IMR-90 (cell line): ENCODE measurements around the gene MFAP3. TPM values are rescaled to one million over a fixed set of nuclear protein-coding genes. Genes with fewer than 3 reads are reported as not detected.

Source experiments
- ATAC-seq: fragments of 200-7000 bp; cut with Tn5 transposase; 2 replicates; pipeline ENCODE4 v1.9.1; 2020; ENCODE audit warnings: low read depth, mild to moderate bottlenecking, moderate library complexity
- BruUV-seq: library from RNA; stranded (reverse); fragments of 400-500 nt; replicated peaks from 2 replicates; lab custom pipeline; 2021; lab: Mats Ljungman, UMichigan
- CTCF ChIA-PET: fragments of 300-600 bp; formaldehyde crosslinking; extraction: SDS; loops from one replicate; lab custom pipeline; 2021; ENCODE audit warnings: antibody characterized with exemption; lab: Yijun Ruan, JAX
- POLR2A ChIA-PET: fragments of 300-600 bp; sonication (Branson Sonifier 250); formaldehyde crosslinking; loops from one replicate; lab custom pipeline; 2022; ENCODE audit warnings: antibody characterized with exemption; ENCODE audit not compliant: unreplicated experiment; lab: Charles Lee
- DNase-seq: peaks from one replicate; pipeline ENCODE4 v3.0.0; 2013
- H2AFZ ChIP-seq: replicated peaks from 2 replicates; pipeline ENCODE3; 2013; ENCODE audit warnings: low read length, mild to moderate bottlenecking; ENCODE audit not compliant: poor library complexity
- H2AK5ac ChIP-seq: 2 replicates; pipeline ENCODE4 v1.6.1; 2013; ENCODE audit warnings: low read depth, low read length, inconsistent platforms
- H2AK9ac ChIP-seq: replicated peaks from 2 replicates; pipeline ENCODE3; 2013; ENCODE audit warnings: mild to moderate bottlenecking, low read depth, low read length, moderate library complexity; ENCODE audit not compliant: poor library complexity
- H2BK120ac ChIP-seq: 2 replicates; pipeline ENCODE4 v1.6.1; 2013; ENCODE audit warnings: low read depth, low read length, inconsistent platforms
- H2BK15ac ChIP-seq: 3 replicates; pipeline ENCODE4 v1.6.1; 2013; ENCODE audit warnings: low read depth, low read length, inconsistent platforms
- H2BK20ac ChIP-seq: 2 replicates; pipeline ENCODE4 v1.6.1; 2013; ENCODE audit warnings: low read depth, mild to moderate bottlenecking, inconsistent platforms, low read length, moderate library complexity
- H2BK5ac ChIP-seq: 2 replicates; pipeline ENCODE4 v1.6.1; 2013; ENCODE audit warnings: mild to moderate bottlenecking, low read depth, low read length, inconsistent platforms; ENCODE audit not compliant: poor library complexity, severe bottlenecking
- H3K14ac ChIP-seq: replicated peaks from 2 replicates; pipeline ENCODE4 v1.6.1; 2013; ENCODE audit warnings: low read depth, low read length, inconsistent platforms
- H3K18ac ChIP-seq: 2 replicates; pipeline ENCODE4 v1.6.1; 2013; ENCODE audit warnings: low read depth, low read length, control low read depth
- H3K23ac ChIP-seq: 2 replicates; pipeline ENCODE4 v1.6.1; 2013; ENCODE audit warnings: low read depth, low read length, inconsistent platforms
- H3K27ac ChIP-seq: 2 replicates; pipeline ENCODE4 v1.5.1; 2013; ENCODE audit warnings: mild to moderate bottlenecking, control low read depth, low read length; ENCODE audit not compliant: insufficient read depth
- H3K27me3 ChIP-seq: 2 replicates; pipeline ENCODE4 v1.6.1; 2013; ENCODE audit warnings: low read length; ENCODE audit not compliant: control insufficient read depth, insufficient read depth
- H3K36me3 ChIP-seq: 2 replicates; pipeline ENCODE4 v1.6.1; 2013; ENCODE audit warnings: low read length, mixed read lengths; ENCODE audit not compliant: control insufficient read depth, insufficient read depth
- H3K4ac ChIP-seq: 2 replicates; pipeline ENCODE4 v1.6.1; 2013; ENCODE audit warnings: low read depth, low read length, inconsistent platforms
- H3K4me1 ChIP-seq: 2 replicates; pipeline ENCODE4 v1.6.1; 2013; ENCODE audit warnings: low read length, mixed read lengths; ENCODE audit not compliant: control insufficient read depth, insufficient read depth
- H3K4me2 ChIP-seq: 2 replicates; pipeline ENCODE4 v1.6.1; 2013; ENCODE audit warnings: low read depth, mild to moderate bottlenecking, control low read depth, low read length, moderate library complexity
- H3K4me3 ChIP-seq: 2 replicates; pipeline ENCODE4 v1.5.1; 2013; ENCODE audit warnings: low read depth, mild to moderate bottlenecking, control low read depth, low read length, moderate library complexity; ENCODE audit not compliant: insufficient read depth
- H3K56ac ChIP-seq: 2 replicates; pipeline ENCODE4 v1.6.1; 2013; ENCODE audit warnings: low read length, inconsistent platforms; ENCODE audit not compliant: insufficient read depth; ENCODE audit errors: extremely low read depth
- H3K79me1 ChIP-seq, 2 experiments: 2 replicates each; pipeline ENCODE4 v1.6.1; 2013; ENCODE audit warnings: low read length in 2 of 2, inconsistent platforms in 1 of 2, low read depth in 1 of 2
- H3K9ac ChIP-seq: 2 replicates; pipeline ENCODE4 v1.6.1; 2013; ENCODE audit warnings: low read depth, low read length, control low read depth
- H3K9me1 ChIP-seq: 2 replicates; pipeline ENCODE4 v1.6.1; 2013; ENCODE audit warnings: low read length, inconsistent platforms; ENCODE audit not compliant: insufficient read depth
- H3K9me3 ChIP-seq: 2 replicates; pipeline ENCODE4 v1.6.1; 2013; ENCODE audit warnings: low read length; ENCODE audit not compliant: control insufficient read depth, insufficient read depth
- H4K20me1 ChIP-seq: 2 replicates; pipeline ENCODE4 v1.6.1; 2013; ENCODE audit warnings: low read length, inconsistent platforms; ENCODE audit not compliant: insufficient read depth
- H4K5ac ChIP-seq: 2 replicates; pipeline ENCODE4 v1.6.1; 2013; ENCODE audit warnings: mild to moderate bottlenecking, low read depth, low read length, control low read depth
- H4K8ac ChIP-seq, 2 experiments: 2 replicates each; pipeline ENCODE4 v1.6.1; 2013; ENCODE audit warnings: low read depth in 2 of 2, low read length in 2 of 2, control low read depth in 1 of 2, inconsistent platforms in 1 of 2
- H4K91ac ChIP-seq: 2 replicates; pipeline ENCODE4 v1.6.1; 2013; ENCODE audit warnings: low read depth, low read length, inconsistent platforms; ENCODE audit not compliant: insufficient read depth
- CHD1 ChIP-seq: IDR thresholded peaks from 2 replicates; pipeline ENCODE4 v1.6.1; 2012; ENCODE audit warnings: low read depth, low read length, improper control_type of control experiment
- MAFK ChIP-seq: IDR thresholded peaks from 2 replicates; pipeline ENCODE4 v1.6.1; 2012; ENCODE audit warnings: low read depth, low read length, improper control_type of control experiment
- MAZ ChIP-seq: IDR thresholded peaks from 2 replicates; pipeline ENCODE4 v1.6.1; 2012; ENCODE audit warnings: low read depth, mild to moderate bottlenecking, low read length, improper control_type of control experiment, moderate library complexity, borderline replicate concordance
- RCOR1 ChIP-seq: IDR thresholded peaks from 2 replicates; pipeline ENCODE4 v1.6.1; 2012; ENCODE audit warnings: mild to moderate bottlenecking, low read length, improper control_type of control experiment; ENCODE audit not compliant: insufficient replicate concordance
- RFX5 ChIP-seq: IDR thresholded peaks from 2 replicates; pipeline ENCODE4 v1.8.0; 2012; ENCODE audit warnings: low read depth, mild to moderate bottlenecking, low read length, moderate library complexity
- SMC3 ChIP-seq: fragments of 150-350 bp; IDR thresholded peaks from 2 replicates; pipeline ENCODE4 v1.6.1; 2016; ENCODE audit warnings: low read depth, mild to moderate bottlenecking, antibody characterized with exemption, low read length, moderate library complexity
- WGBS, 2 experiments: methylation state at CpG; one replicate each; pipeline versions ENCODE4 v1.1.5 to v1.1.7; 2013; ENCODE audit warnings: missing lambda C conversion rate in 2 of 2; ENCODE audit not compliant: insufficient read length in 1 of 2; ENCODE audit errors: extremely low coverage in 2 of 2; 5-methylcytosine and 5-hydroxymethylcytosine counted together
- dilution Hi-C: fragments of 300-500 bp; cut with HindIII; formaldehyde crosslinking; loops from one replicate; pipeline ENCODE4 v1.14.3; 2018; ENCODE audit warnings: low sequenced_read_pairs; ENCODE audit not compliant: unreplicated experiment
- in situ Hi-C: fragments of 300-500 bp; cut with MboI; formaldehyde crosslinking; loops from 3 replicates; pipeline ENCODE4 v1.14.3; 2019; ENCODE audit warnings: low sequenced_read_pairs, inconsistent platforms, mixed read lengths
- intact Hi-C: fragments of 100-400 bp; cut with micrococcal nuclease; formaldehyde crosslinking; loops from 2 replicates; pipeline ENCODE4 v1.10.0; 2022
- polyA plus RNA-seq, 3 experiments: library from polyadenylated mRNA; depleted of rRNA; stranded (reverse); fragments of >200 nt; gene quantifications; 2 replicates each; pipeline ENCODE4 v1.2.3, GENCODE V29; 2012; ENCODE audit warnings: low replicate concordance in 1 of 3
- total RNA-seq: library from RNA; depleted of rRNA; stranded (reverse); fragments of >200 nt; gene quantifications from 2 replicates; pipeline ENCODE4 v1.2.3, GENCODE V29; 2012

MFAP3 gene
- total and polyA plus RNA-seq, 2 of the 4 experiments (the other 2 are of a cell fraction): 15.2 to 67.0 TPM

DNA sequence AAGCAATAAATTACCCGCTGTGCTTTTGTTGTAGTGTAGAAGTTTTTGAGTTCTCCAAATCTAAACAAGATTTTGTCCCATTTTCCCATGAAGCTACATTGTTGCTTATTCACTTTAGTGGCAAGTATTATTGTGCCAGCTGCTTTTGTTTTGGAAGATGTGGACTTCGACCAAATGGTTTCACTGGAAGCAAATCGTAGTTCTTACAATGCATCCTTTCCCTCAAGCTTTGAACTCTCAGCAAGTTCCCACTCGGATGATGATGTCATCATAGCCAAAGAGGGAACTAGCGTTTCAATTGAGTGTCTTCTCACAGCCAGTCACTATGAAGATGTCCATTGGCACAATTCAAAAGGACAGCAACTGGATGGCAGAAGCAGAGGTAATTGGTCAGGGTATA, 10.9 kb downstream of the MFAP3 start:
- in situ Hi-C loops: no loop called here
- DNase-seq: no peak
- WGBS, 2 experiments: 100% methylated on average over 2 of the region's 5 CpGs; no CpG with 5 or more reads in 1 of the 2 experiments

More for the DNA sequence above, 10.9 kb downstream of the MFAP3 start:
- Histone ChIP-seq H3K4me1 (no peaks in the 10 kb centered on the region), H2AK9ac (no peak overlapping the region), H4K91ac (no peak overlapping the region), H4K8ac (no peak overlapping the region), H3K27ac (no peak overlapping the region), H3K36me3 (peaks cover 15% of the 10 kb centered on the region), H3K9me3 (no peaks in the 10 kb centered on the region), H3K4ac (no peak overlapping the region), H3K18ac (no peak overlapping the region), H2BK15ac (no peak overlapping the region), H3K9ac (no peak overlapping the region), H3K4me2 (no peak overlapping the region), H3K14ac (no peak overlapping the region), H3K56ac (no peak overlapping the region), H3K9me1 (peaks cover 2% of the 10 kb centered on the region; the same call in 1 of the 2 replicates), H3K4me3 (no peak overlapping the region), H2BK5ac (no peak overlapping the region), H4K5ac (no peak overlapping the region), H3K79me1 (peaks cover 26% of the 10 kb centered on the region in 2 experiments), H2AFZ (no peak overlapping the region), H4K20me1 (peaks cover 3% of the 10 kb centered on the region; the same call in 1 of the 2 replicates), H3K23ac (no peak overlapping the region), H2AK5ac (no peak overlapping the region), H2BK120ac (no peak overlapping the region), H2BK20ac (no peak overlapping the region), H3K27me3 (no peaks in the 10 kb centered on the region)
- BruUV-seq: no TSS peak
- intact Hi-C loops (no loop called here), dilution Hi-C loops (no loop called here)
- ChIA-PET CTCF (no interaction called here), POLR2A (no interaction called here)
- ATAC-seq: no peak
- TF ChIP-seq MAZ (no peak), SMC3 (no peak), CHD1 (no peak), RFX5 (no peak), MAFK (no peak), RCOR1 (no peak)
